Mesodermal cell (in vitro differentiated cells): ENCODE measurements around the gene TCEAL9.
"Not testable (repeated sequence)": the region's sequence is repeated elsewhere in the genome, so short reads cannot be mapped to it uniquely, and the experiment has no call there.

Source experiments
- H3K27ac ChIP-seq: 2 replicates; pipeline ENCODE4 v1.7.0; 2013; ENCODE audit warnings: mild to moderate bottlenecking, low read depth, low read length, moderate library complexity; ENCODE audit not compliant: severe bottlenecking
- H3K36me3 ChIP-seq: 2 replicates; pipeline ENCODE4 v1.7.1; 2013; ENCODE audit warnings: mild to moderate bottlenecking, low read length, moderate library complexity; ENCODE audit not compliant: control insufficient read depth, insufficient read depth
- H3K4me1 ChIP-seq: one replicate; pipeline ENCODE4 v1.7.1; 2013; ENCODE audit warnings: mild to moderate bottlenecking, low read length; ENCODE audit not compliant: insufficient read depth, control insufficient read depth, poor library complexity, severe bottlenecking
- H3K4me3 ChIP-seq: 2 replicates; pipeline ENCODE4 v1.7.0; 2013; ENCODE audit warnings: low read length, control low read depth, mild to moderate bottlenecking; ENCODE audit not compliant: insufficient read depth, poor library complexity, severe bottlenecking; ENCODE audit errors: extremely low read depth
- H3K9me3 ChIP-seq: 2 replicates; pipeline ENCODE4 v1.7.1; 2013; ENCODE audit warnings: mild to moderate bottlenecking, low read length, moderate library complexity; ENCODE audit not compliant: control insufficient read depth
- WGBS, 2 experiments: methylation state at CpG; one replicate each; pipeline ENCODE4 v1.1.5; 2013; ENCODE audit warnings: missing lambda C conversion rate in 2 of 2; ENCODE audit not compliant: insufficient coverage in 2 of 2; 5-methylcytosine and 5-hydroxymethylcytosine counted together

The TCEAL9 gene

GRCh38 chrX:103372886-103373285 is 16.6 kb downstream of the TCEAL9 start:
- Histone ChIP-seq H3K4me1 (peaks cover 4% of the 10 kb centered on the region), H3K4me3 (no peak overlapping the region), H3K9me3 (no peaks in the 10 kb centered on the region), H3K27ac (no peak overlapping the region), H3K36me3 (no peaks in the 10 kb centered on the region)
- WGBS, 2 experiments = 100% methylated on average over 1 of the region's 2 CpGs; no CpG with 5 or more reads in 1 of the 2 experiments

- WGBS, 2 experiments = 100% methylated on average over 2 of the region's 3 CpGs; no CpG with 5 or more reads in 1 of the 2 experiments
- no peaks in the 10 kb centered on the region for H3K9me3 ChIP-seq
- H3K4me3 ChIP-seq = no peak overlapping the region
- H3K27ac ChIP-seq = peak overlapping the region; percentile 23
- peaks cover 2% of the 10 kb centered on the region for H3K36me3 ChIP-seq
- H3K4me1 ChIP-seq = no peaks in the 10 kb centered on the region
Observed at GRCh38 chrX:103373581-103373980, 17.3 kb downstream of the TCEAL9 start.

DNA sequence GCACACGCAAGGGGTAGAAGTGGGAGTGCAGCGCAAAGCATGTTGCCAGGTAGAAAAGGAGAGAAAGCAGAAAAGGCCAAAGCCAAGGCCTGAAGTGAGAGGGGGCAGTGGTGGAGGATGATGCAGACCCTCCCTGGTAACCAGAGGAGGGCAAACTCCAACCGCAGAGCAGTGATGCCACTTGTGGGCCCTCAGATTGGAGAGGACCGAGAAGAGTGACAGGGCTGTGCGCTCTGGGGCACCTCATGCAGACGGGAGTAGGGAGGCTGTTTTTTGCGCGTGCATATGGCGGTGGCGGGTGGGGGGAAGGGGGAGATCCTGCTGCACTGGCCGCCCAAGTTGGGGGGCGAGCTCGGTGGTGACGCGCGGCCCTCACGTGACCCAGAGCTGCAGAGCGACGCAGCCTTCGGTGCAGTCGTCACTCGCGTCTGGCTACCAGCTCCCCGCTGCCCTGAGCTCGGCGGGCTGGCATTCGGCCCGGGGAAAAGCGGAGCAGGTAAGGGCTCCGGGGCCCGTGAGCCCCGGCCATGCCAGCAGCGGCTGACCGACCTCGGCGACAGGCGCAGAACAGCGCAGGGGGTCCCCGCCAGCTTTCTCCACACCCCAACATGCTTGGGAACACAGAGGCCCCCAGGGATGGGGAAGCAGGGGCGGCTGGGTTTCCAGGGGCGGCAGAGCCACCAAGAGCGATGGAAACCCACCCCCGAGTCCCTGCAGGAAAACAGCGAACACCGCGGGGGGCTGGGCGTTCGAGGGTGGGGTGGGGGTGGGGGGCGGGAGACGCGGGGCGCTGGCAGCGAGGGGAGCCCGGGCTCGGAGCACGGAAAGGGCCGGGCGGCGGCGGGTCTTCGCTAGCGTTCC is 20.0 kb downstream of the TCEAL9 start, which contains the start of gene BEX3:
Gene BEX3 (plus strand): TSS at position 421 of the 861 bp plus-strand sequence. CDS start 984 bp downstream, outside the sequence.
- H3K4me1 ChIP-seq = no peaks in the 10 kb centered on the region
- WGBS, 2 experiments = 0 to 14% methylated on average over 5 to 10 of the region's 62 CpGs
- peaks cover 13% of the 10 kb centered on the region for H3K36me3 ChIP-seq
- H3K27ac ChIP-seq = peak within 1 kb of the TSS; percentile 92
- H3K9me3 ChIP-seq = no peaks in the 10 kb centered on the region
- peak within 1 kb of the TSS; percentile 54 for H3K4me3 ChIP-seq

GRCh38 chrX:103376979-103377324 is 20.6 kb downstream of the TCEAL9 start:
- Histone ChIP-seq H3K27ac (peak overlapping the region; percentile 74), H3K9me3 (no peaks in the 10 kb centered on the region), H3K4me1 (no peaks in the 10 kb centered on the region), H3K4me3 (peak overlapping the region; percentile 54), H3K36me3 (peaks cover 13% of the 10 kb centered on the region)
- no CpG with 5 or more reads among the region's 19 CpGs for WGBS, 2 experiments

DNA sequence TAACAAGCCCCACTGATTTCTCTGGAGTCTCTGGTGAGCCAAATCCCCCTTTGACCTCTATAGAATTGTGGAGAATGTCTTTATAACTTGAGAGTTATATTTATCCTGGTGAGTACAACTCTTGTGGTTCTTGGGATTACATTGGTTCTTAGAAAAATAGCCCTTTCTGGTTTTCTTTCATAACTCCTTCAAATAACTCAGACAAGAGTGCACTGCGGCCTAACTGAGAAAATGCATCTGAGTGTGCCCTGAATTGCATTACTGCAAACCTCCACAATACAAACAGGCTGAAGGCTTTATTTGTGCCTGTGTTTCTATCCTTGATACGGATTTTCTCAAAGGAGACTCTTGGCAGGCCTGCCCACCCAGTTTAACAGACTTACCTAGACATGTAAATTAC is 22.7 kb downstream of the TCEAL9 start:
- H3K4me3 ChIP-seq = no peak overlapping the region
- no peaks in the 10 kb centered on the region for H3K4me1 ChIP-seq
- 80% methylated on average over 2 of the region's 2 CpGs; no CpG with 5 or more reads in 1 of the 2 experiments for WGBS, 2 experiments
- H3K27ac ChIP-seq = no peak overlapping the region
- no peaks in the 10 kb centered on the region for H3K9me3 ChIP-seq
- H3K36me3 ChIP-seq = peaks cover 13% of the 10 kb centered on the region

GRCh38 chrX:103382877-103383276 is 26.6 kb downstream of the TCEAL9 start:
- H3K4me1 ChIP-seq = peaks cover 4% of the 10 kb centered on the region
- no peak overlapping the region for H3K4me3 ChIP-seq
- H3K36me3 ChIP-seq = peaks cover 13% of the 10 kb centered on the region
- H3K27ac ChIP-seq = no peak overlapping the region
- WGBS, 2 experiments = 100% methylated on average over 1 of the region's 1 CpG; no CpG with 5 or more reads in 1 of the 2 experiments
- no peaks in the 10 kb centered on the region for H3K9me3 ChIP-seq

DNA sequence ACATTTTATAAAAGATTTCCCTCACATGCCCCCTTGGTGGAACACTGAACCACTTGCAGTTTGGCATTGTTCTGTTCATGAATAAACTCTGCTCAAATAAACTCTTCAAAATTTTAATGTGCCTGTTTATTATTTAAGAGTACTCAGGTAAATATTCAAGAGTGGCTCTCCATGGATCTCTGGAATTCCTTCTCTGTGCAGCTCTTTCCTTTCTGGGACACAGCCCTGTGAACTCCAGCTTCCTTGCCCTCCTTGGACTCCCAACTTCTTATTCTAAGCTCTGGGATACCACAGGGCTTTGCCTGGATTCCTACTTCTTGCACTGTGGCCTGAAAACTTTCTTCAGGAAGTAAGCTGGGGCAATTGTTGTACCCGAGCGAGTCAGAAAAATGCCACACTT is 28.4 kb downstream of the TCEAL9 start:
- WGBS, 2 experiments = 89 to 92% methylated on average over 2 of the region's 2 CpGs
- H3K36me3 ChIP-seq = peaks cover 3% of the 10 kb centered on the region
- peak overlapping the region; percentile 10 for H3K27ac ChIP-seq
- no peaks in the 10 kb centered on the region for H3K9me3 ChIP-seq
- no peak overlapping the region for H3K4me3 ChIP-seq
- peaks cover 4% of the 10 kb centered on the region for H3K4me1 ChIP-seq

GRCh38 chrX:103385283-103385830 is 29.1 kb downstream of the TCEAL9 start:
- H3K27ac ChIP-seq, H3K4me1 ChIP-seq, H3K9me3 ChIP-seq, H3K36me3 ChIP-seq, H3K4me3 ChIP-seq: not testable (repeated sequence)
- WGBS, 2 experiments = no CpG with 5 or more reads among the region's 5 CpGs

DNA sequence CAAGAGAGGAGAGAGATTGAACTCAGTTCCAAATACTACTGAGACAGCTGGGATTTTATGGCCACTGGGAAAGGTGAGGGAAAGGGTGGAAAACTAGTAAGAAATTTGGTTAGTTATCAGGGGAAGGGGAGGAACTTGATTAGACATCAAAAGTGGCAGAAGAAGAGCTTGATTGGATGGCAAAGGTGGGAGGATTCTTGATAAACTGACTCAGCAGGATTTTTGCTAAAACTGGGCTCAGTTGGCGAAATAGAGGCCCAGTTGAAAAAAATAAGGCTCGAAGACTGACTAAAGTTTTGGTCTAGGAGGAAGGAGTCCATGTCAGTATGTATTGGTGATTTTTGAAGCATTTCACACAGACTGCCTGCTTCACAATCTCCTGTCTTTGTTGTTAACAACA is 30.0 kb downstream of the TCEAL9 start:
- H3K36me3 ChIP-seq = no peaks in the 10 kb centered on the region
- H3K4me3 ChIP-seq = no peak overlapping the region
- no peak overlapping the region for H3K27ac ChIP-seq
- no CpG with 5 or more reads among the region's 2 CpGs for WGBS, 2 experiments
- H3K4me1 ChIP-seq = peaks cover 4% of the 10 kb centered on the region
- H3K9me3 ChIP-seq = no peaks in the 10 kb centered on the region

GRCh38 chrX:103393487-103393886 is 37.2 kb downstream of the TCEAL9 start:
- H3K9me3 ChIP-seq = no peaks in the 10 kb centered on the region

GRCh38 chrX:103396186-103396585 is 39.9 kb downstream of the TCEAL9 start:
- no peaks in the 10 kb centered on the region for H3K36me3 ChIP-seq
- H3K27ac ChIP-seq = peak overlapping the region; percentile 5
- H3K4me1 ChIP-seq = peaks cover 12% of the 10 kb centered on the region
- H3K4me3 ChIP-seq = no peak overlapping the region
- no peaks in the 10 kb centered on the region for H3K9me3 ChIP-seq
- WGBS, 2 experiments = no CpG with 5 or more reads among the region's 5 CpGs

More at GRCh38 chrX:103393487-103393886, 37.2 kb downstream of the TCEAL9 start:
- H3K36me3 ChIP-seq = no peaks in the 10 kb centered on the region
- no peak overlapping the region for H3K4me3 ChIP-seq
- H3K27ac ChIP-seq = no peak overlapping the region
- 83% methylated on average over 1 of the region's 3 CpGs; no CpG with 5 or more reads in 1 of the 2 experiments for WGBS, 2 experiments
- peaks cover 6% of the 10 kb centered on the region for H3K4me1 ChIP-seq
